Measurements from ENCODE around the gene TSPAN9. TPM values are rescaled to one million over a fixed set of nuclear protein-coding genes. Genes with fewer than 3 reads are reported as not detected.

Gene TSPAN9
- polyA plus RNA-seq, 3 donors = 0.15 to 0.34 (median 0.25) TPM

DNA sequence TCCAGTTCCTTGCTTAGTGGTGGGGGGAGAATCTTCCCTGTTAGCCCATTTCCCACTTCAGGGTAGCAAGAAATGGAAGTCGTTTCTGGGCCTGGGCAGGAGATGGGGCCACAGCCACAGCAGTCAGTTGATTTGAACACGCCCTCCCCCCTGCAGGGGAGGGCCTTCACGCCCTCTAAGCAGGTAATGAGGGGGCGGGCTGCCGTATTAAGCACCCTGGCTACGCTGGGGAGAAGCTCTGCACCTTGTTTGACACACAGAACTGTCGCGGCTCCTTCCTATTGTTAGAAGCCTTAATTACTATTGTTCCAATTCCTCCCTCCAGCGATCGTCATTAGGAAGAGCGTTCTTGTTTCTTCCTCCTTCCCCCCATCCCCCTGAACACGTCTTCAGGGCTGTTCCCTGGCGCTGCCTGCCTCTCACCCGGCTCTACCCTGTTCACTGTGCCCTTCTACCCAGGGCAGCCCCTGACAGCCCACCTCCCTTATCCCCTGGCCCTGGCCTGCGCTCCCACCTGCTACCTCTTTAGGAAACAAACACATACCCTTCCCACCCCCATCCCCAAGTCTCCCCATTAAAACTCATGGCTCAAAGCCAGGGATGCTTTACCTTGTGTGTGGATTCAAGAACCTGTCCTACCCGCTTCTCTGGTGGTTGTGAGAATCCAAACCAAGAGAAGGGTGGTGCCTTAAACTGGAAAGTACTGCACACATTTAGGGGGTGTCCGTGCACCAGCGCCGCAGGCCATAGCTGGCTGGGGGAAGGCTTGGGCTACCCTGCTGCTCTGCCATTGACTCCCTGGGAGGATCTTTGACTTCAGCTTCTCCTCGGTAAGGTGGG, 137.6 kb downstream of the TSPAN9 start:
- no peak overlapping the region for H3K4me3 Mint-ChIP-seq
- no peak overlapping the region for H3K27ac Mint-ChIP-seq
- TF ChIP-seq, protein P1, sequence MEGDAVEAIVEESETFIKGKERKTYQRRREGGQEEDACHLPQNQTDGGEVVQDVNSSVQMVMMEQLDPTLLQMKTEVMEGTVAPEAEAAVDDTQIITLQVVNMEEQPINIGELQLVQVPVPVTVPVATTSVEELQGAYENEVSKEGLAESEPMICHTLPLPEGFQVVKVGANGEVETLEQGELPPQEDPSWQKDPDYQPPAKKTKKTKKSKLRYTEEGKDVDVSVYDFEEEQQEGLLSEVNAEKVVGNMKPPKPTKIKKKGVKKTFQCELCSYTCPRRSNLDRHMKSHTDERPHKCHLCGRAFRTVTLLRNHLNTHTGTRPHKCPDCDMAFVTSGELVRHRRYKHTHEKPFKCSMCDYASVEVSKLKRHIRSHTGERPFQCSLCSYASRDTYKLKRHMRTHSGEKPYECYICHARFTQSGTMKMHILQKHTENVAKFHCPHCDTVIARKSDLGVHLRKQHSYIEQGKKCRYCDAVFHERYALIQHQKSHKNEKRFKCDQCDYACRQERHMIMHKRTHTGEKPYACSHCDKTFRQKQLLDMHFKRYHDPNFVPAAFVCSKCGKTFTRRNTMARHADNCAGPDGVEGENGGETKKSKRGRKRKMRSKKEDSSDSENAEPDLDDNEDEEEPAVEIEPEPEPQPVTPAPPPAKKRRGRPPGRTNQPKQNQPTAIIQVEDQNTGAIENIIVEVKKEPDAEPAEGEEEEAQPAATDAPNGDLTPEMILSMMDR (IDR thresholded peaks at IDR 0.05) = no peak
- peaks cover 3 to 23% (median 6%) of the 10 kb centered on the region in 3 donors for H3K27me3 Mint-ChIP-seq (ENCODE audit: low read depth in 3 of 3)
- Histone ChIP-seq H3K4me1 (ENCODE audit: control insufficient read depth in 1 of 2, insufficient read depth in 2 of 2, low read length in 2 of 2) (no peaks in the 10 kb centered on the region), H3K9ac (ENCODE audit: insufficient read depth, low read length, poor library complexity, severe bottlenecking) (no peak overlapping the region), H4K20me1 (ENCODE audit: insufficient read depth, low read length) (no peaks in the 10 kb centered on the region), H3K27me3 (ENCODE audit: control insufficient read depth in 2 of 2, insufficient read depth in 2 of 2, low read length in 2 of 2) (no peaks in the 10 kb centered on the region), H3K4me2 (replicated peaks; ENCODE audit: extremely low read depth, low read length, poor library complexity, severe bottlenecking) (no peak overlapping the region), H3K79me2 (ENCODE audit: insufficient read depth, low read length) (no peaks in the 10 kb centered on the region), H3K9me3 (replicated peaks in 1 of 2; ENCODE audit: control insufficient read depth in 1 of 2, insufficient read depth in 1 of 2, low read length in 2 of 2) (no peaks in the 10 kb centered on the region), H2AFZ (ENCODE audit: insufficient read depth, low read depth, low read length, poor library complexity, severe bottlenecking) (no peak overlapping the region), H3K36me3 (replicated peaks in 1 of 2; ENCODE audit: control insufficient read depth in 1 of 2, insufficient read depth in 2 of 2, low read length in 2 of 2) (no peaks in the 10 kb centered on the region), H3K4me3 (replicated peaks in 1 of 3; ENCODE audit: low read depth in 2 of 3, low read length in 3 of 3) (no peak overlapping the region), H3K27ac (ENCODE audit: low read depth in 1 of 2, low read length in 2 of 2) (no peak overlapping the region)
- H3K4me1 Mint-ChIP-seq = peaks cover 15% of the 10 kb centered on the region
- H3K36me3 Mint-ChIP-seq = no peaks in the 10 kb centered on the region
- no peak for DNase-seq
- intact Hi-C loops (cut with micrococcal nuclease) = no loop called here
- 78% methylated on average over 19 of the region's 20 CpGs for WGBS (ENCODE audit: insufficient coverage)
- H3K9me3 Mint-ChIP-seq = no peaks in the 10 kb centered on the region

DNA sequence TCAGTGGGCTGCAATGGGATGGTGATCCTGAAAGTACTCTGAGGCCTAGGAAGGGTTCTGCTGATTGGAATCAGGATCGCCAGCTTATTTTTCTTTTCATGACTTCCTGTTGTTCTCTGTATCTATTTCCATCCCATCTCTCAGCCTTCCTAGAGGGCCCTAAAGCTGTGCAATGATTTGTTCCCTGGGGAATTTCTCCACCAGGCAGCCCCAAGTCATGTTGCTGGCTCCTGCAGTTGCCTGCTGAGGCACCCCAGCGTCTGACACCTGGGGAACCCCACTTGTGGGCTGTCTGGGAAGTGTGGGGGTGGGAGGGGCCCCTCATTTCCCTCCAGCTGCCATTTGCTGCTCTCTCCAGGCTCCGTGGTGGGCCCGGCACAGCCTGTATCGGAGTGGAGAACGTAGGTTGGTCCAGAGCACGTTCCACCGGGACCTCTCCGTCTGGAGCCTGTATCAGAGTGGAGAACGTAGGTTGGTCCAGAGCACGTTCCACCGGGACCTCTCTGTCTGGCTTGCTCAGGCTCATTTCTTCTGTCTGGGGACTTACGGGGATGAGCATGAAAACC, 138.3 kb downstream of the TSPAN9 start:
- H3K27me3 ChIP-seq (ENCODE audit: control insufficient read depth in 2 of 2, insufficient read depth in 2 of 2, low read length in 2 of 2) = no peaks in the 10 kb centered on the region
- Mint-ChIP-seq H3K27ac (no peak overlapping the region), H3K9me3 (no peaks in the 10 kb centered on the region), H3K4me3 (no peak overlapping the region), H3K36me3 (no peaks in the 10 kb centered on the region), H3K4me1 (peaks cover 15% of the 10 kb centered on the region), H3K27me3 (ENCODE audit: low read depth in 3 of 3) (peaks cover 3 to 23% (median 6%) of the 10 kb centered on the region in 3 donors)
- no peak for DNase-seq
- no peak overlapping the region for H3K27ac ChIP-seq (ENCODE audit: low read depth in 1 of 2, low read length in 2 of 2)
- H3K9ac ChIP-seq (ENCODE audit: insufficient read depth, low read length, poor library complexity, severe bottlenecking) = no peak overlapping the region
- no peaks in the 10 kb centered on the region for H4K20me1 ChIP-seq (ENCODE audit: insufficient read depth, low read length)
- no peak overlapping the region for H3K4me2 ChIP-seq (replicated peaks; ENCODE audit: extremely low read depth, low read length, poor library complexity, severe bottlenecking)
- H3K36me3 ChIP-seq (replicated peaks in 1 of 2; ENCODE audit: control insufficient read depth in 1 of 2, insufficient read depth in 2 of 2, low read length in 2 of 2) = no peaks in the 10 kb centered on the region
- WGBS (ENCODE audit: insufficient coverage) = 92% methylated on average over 12 of the region's 13 CpGs
- intact Hi-C loops (cut with micrococcal nuclease) = no loop called here
- H3K4me1 ChIP-seq (ENCODE audit: control insufficient read depth in 1 of 2, insufficient read depth in 2 of 2, low read length in 2 of 2) = no peaks in the 10 kb centered on the region
- no peaks in the 10 kb centered on the region for H3K9me3 ChIP-seq (replicated peaks in 1 of 2; ENCODE audit: control insufficient read depth in 1 of 2, insufficient read depth in 1 of 2, low read length in 2 of 2)
- no peak overlapping the region for H2AFZ ChIP-seq (ENCODE audit: insufficient read depth, low read depth, low read length, poor library complexity, severe bottlenecking)
- no peak overlapping the region for H3K4me3 ChIP-seq (replicated peaks in 1 of 3; ENCODE audit: low read depth in 2 of 3, low read length in 3 of 3)
- no peaks in the 10 kb centered on the region for H3K79me2 ChIP-seq (ENCODE audit: insufficient read depth, low read length)
- TF ChIP-seq, protein P1 (IDR thresholded peaks at IDR 0.05) = no peak
